Motor neuron (in vitro differentiated cells): ENCODE results near the gene ZNF215. TPM values are rescaled to one million over a fixed set of nuclear protein-coding genes. Genes with fewer than 3 reads are reported as not detected.
"Not testable (repeated sequence)": the region's sequence is repeated elsewhere in the genome, so short reads cannot be mapped to it uniquely, and the experiment has no call there.

ENCODE experiments used
- ATAC-seq, 8 experiments: fragments of 200-7000 bp; cut with Tn5 transposase; replicated peaks in 6 of 8; 2 replicates each; pipeline ENCODE4 v1.8.0; 2021; ENCODE audit warnings: mild to moderate bottlenecking in 8 of 8, moderate library complexity in 8 of 8
- H3K27ac ChIP-seq, 2 donors: fragments of 250-450 bp; sonication (Bioruptor Pico); 2 replicates each; pipeline ENCODE4 v1.9.0; 2021; ENCODE audit warnings: antibody characterized with exemption in 2 of 2, mild to moderate bottlenecking in 2 of 2, moderate library complexity in 1 of 2
- H3K4me1 ChIP-seq, 2 donors: fragments of 250-450 bp; sonication (Bioruptor Pico); replicated peaks in 1 of 2; 2 replicates each; pipeline ENCODE4 v1.6.1; 2021; ENCODE audit warnings: antibody characterized with exemption in 2 of 2, mild to moderate bottlenecking in 2 of 2, moderate library complexity in 1 of 2
- H3K4me3 ChIP-seq, 5 donors: fragments of 250-450 bp; sonication (Bioruptor Pico); 2 replicates each; pipeline ENCODE4 v1.9.0; 2021; ENCODE audit warnings: antibody characterized with exemption in 5 of 5, mild to moderate bottlenecking in 5 of 5, moderate library complexity in 4 of 5
- WGBS, 10 experiments: fragments of 450-650 bp; shearing (Covaris generic); methylation state at CpG; one replicate each; pipeline ENCODE4 v1.0.0; 2022; 5-methylcytosine and 5-hydroxymethylcytosine counted together
- in situ Hi-C, 9 experiments: fragments of 400-800 bp; cut with MboI; loops; one replicate each; pipeline ENCODE4 v1.15.0; 2021; ENCODE audit warnings: low sequenced_read_pairs in 9 of 9, low pct_unique_long_range_greater_than_20kb in 2 of 9; ENCODE audit not compliant: unreplicated experiment in 9 of 9
- total RNA-seq, 8 experiments: library from RNA; unstranded; fragments of 300-600 nt; gene quantifications; 2 replicates each; pipeline versions ENCODE4 v1.2.3 to v1.2.4, GENCODE V29; 2022

ZNF215 gene
- total RNA-seq, 8 experiments from 2014 or later = 2.5 to 12.3 (median 3.2) TPM

DNA sequence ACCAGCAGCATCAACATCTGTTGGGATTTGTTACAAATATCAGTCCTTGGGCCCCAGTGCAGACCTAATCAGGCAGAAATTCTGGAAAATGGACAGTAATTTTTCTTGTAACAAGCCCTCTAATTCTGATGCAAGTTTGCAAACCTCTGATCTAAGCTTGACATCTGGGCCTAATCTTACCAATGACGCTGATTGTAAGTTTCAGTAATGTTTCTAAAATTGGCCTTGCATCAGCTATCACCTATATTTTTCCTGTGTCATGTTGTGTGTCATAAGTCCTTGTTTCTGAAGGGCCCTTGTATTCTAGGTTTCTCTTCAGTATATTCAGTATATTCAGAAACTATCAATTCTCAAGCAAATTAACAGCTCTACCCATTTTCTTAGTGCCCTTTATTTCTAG is 36.4 kb downstream of the ZNF215 start:
- 83 to 100% (median 86%) methylated on average over 1 of the region's 1 CpG; no CpG with 5 or more reads in 5 of the 10 experiments for WGBS, 10 experiments
- no peaks in the 10 kb centered on the region for H3K4me1 ChIP-seq
- no peak overlapping the region for H3K4me3 ChIP-seq
- in situ Hi-C loops = no loop called here
- no peak for ATAC-seq
- no peak overlapping the region for H3K27ac ChIP-seq

DNA sequence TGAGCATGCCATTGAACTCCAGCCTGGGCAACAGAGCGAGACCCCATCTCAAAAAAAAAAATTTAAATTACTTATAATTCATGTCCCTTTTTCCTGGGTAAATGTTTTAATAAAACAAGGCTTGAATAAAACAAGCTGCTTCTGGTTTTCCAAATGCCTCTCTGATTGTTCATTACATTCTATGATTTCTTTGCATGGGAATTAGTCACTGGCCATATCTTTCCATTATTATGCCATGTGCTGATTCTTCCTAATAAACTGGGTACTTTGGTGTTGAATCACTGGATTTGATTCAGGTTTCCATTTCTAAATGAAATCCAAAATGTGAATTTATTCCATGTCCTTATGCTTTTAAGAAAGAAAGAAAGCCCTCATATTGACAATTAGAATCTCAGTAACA is 42.6 kb downstream of the ZNF215 start:
- ATAC-seq = no peak
- 80 to 100% (median 100%) methylated on average over 1 of the region's 1 CpG; no CpG with 5 or more reads in 6 of the 10 experiments for WGBS, 10 experiments
- Histone ChIP-seq H3K27ac (no peak overlapping the region), H3K4me1 (no peaks in the 10 kb centered on the region), H3K4me3 (no peak overlapping the region)
- in situ Hi-C loops = no loop called here

DNA sequence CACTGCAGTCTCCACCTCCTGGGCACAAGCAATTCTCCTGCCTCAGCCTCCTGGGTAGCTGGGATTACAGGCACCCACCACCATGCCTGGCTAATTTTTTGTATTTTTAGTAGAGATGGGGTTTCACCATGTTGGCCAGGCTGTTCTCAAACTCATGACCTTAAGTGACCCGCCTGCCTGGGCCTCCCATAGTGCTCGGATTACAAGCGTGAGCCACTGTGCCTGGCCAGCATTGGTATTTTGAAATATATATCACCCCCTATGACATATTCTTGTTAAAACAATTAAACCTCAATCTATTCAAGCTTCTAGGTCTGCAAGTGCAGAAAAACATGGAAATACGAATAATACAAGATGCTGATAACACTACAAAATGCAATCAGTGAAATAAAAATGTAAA is 43.6 kb downstream of the ZNF215 start:
- H3K27ac ChIP-seq, H3K4me3 ChIP-seq, ATAC-seq, in situ Hi-C loops, H3K4me1 ChIP-seq: not testable (repeated sequence)
- 40 to 100% (median 75%) methylated on average over 1 to 4 of the region's 4 CpGs; no CpG with 5 or more reads in 2 of the 10 experiments for WGBS, 10 experiments

DNA sequence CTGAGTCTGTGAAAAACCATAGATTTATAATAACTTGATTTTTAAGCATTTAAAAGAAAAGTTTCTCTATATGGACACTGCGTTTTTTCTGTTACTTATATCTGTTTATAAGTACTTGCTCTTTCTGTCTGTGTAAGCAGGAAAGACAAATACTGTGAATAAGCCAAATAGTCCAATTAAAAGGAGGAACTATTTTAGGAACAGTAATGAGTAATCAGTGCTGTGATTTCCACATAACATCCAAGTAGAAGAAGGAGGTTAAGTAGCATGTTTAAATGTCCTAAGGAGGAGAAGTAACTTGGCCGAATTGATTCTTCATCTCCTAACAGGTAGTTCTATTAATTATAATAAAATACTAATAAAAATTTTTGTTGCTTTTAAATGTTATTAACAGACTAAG is 53.1 kb downstream of the ZNF215 start:
- Histone ChIP-seq H3K27ac (no peak overlapping the region), H3K4me1 (no peaks in the 10 kb centered on the region), H3K4me3 (no peak overlapping the region)
- in situ Hi-C loops = no loop called here
- 64 to 100% (median 78%) methylated on average over 1 to 2 of the region's 2 CpGs for WGBS, 10 experiments
- no peak for ATAC-seq

DNA sequence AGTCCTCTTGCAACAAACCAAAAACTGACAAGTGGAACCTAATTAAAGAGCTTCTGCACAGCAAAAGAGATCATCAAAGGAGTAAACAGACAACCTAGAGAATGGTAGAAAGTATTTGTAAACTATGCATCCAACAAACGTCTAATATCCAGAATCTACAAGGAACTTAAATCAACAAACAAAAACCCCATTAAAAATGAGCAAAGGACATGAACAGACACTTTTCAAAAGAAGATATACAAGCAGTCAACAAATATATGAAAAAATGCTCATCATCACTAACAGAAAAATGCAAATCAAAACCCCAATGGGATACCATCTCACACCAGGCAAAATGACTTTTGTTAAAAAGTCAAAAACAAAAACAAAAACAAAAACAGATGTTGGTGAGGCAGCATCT is 60.3 kb downstream of the ZNF215 start:
- no peaks in the 10 kb centered on the region for H3K4me1 ChIP-seq
- no peak for ATAC-seq
- H3K27ac ChIP-seq = no peak overlapping the region
- no peak overlapping the region for H3K4me3 ChIP-seq
- WGBS, 10 experiments = 9 to 100% (median 57%) methylated on average over 1 of the region's 1 CpG; no CpG with 5 or more reads in 1 of the 10 experiments
- in situ Hi-C loops = no loop called here

GRCh38 chr11:6988506-6988905 is 62.3 kb downstream of the ZNF215 start:
- H3K27ac ChIP-seq = no peak overlapping the region
- H3K4me3 ChIP-seq = no peak overlapping the region
- no peaks in the 10 kb centered on the region for H3K4me1 ChIP-seq
- no peak for ATAC-seq
- in situ Hi-C loops = no loop called here

GRCh38 chr11:6991227-6991626 is 65.0 kb downstream of the ZNF215 start:
- Histone ChIP-seq H3K27ac (no peak overlapping the region), H3K4me3 (no peak overlapping the region), H3K4me1 (no peaks in the 10 kb centered on the region)
- no peak for ATAC-seq
- 70 to 100% (median 96%) methylated on average over 1 to 4 of the region's 6 CpGs; no CpG with 5 or more reads in 4 of the 10 experiments for WGBS, 10 experiments
- in situ Hi-C loops = no loop called here

- 0 to 100% (median 81%) methylated on average over 1 to 2 of the region's 2 CpGs; no CpG with 5 or more reads in 4 of the 10 experiments for WGBS, 10 experiments
- H3K4me1 ChIP-seq = no peaks in the 10 kb centered on the region
- no peak overlapping the region for H3K4me3 ChIP-seq
- in situ Hi-C loops = no loop called here
- ATAC-seq = no peak
- H3K27ac ChIP-seq = no peak overlapping the region
These were observed 65.8 kb downstream of the ZNF215 start for GRCh38 chr11:6992026-6992425.

DNA sequence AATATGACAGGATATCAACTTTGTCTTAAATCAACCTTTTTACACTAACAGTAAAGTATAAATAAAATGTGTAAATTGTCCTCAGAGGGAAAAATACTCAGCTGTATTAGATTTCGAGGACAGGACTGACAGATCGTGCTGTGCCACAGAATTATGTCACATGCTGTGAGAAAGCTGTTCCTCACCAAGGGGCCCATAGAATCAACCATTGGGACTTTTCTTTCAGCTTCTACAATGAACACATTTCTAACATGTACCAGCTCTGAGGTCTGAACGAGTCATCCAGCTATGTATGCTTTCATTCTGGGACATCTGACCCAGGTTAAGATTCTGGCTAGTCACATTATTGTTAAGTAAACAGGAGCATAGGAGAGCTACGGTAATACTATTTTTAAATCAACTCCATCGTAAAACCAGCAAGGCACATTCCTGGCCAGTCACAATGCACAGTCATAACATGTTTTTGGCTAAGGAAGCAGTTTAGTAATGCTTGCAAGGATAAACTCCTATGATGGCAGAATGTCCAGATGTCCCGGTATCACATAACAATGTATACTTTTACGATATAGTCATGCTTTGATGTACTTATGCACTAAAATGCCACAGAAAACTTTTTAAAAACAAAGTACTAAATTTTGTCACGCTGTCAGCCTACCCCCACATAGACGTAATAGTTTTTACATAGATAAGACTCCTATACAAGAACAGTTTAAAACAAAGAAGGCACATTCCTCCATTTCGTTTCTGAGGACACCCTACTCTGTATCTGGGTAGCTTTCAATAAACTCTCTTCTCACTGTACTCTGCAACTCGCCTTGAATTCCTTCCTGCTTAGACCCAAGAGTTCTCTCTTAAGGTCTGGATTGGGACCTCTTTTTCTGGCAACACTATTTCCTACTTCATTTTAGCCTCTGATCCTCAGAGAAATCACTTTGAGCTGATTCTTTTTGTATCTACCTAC is 66.5 kb downstream of the ZNF215 start:
- Histone ChIP-seq H3K4me1 (no peaks in the 10 kb centered on the region), H3K27ac (no peak overlapping the region), H3K4me3 (no peak overlapping the region)
- peak in 3 of 8 experiments; percentile 61 to 91 (median 86) for ATAC-seq
- in situ Hi-C loops = no loop called here
- WGBS, 10 experiments = 26 to 77% (median 63%) methylated on average over 2 to 11 of the region's 11 CpGs; no CpG with 5 or more reads in 1 of the 10 experiments

DNA sequence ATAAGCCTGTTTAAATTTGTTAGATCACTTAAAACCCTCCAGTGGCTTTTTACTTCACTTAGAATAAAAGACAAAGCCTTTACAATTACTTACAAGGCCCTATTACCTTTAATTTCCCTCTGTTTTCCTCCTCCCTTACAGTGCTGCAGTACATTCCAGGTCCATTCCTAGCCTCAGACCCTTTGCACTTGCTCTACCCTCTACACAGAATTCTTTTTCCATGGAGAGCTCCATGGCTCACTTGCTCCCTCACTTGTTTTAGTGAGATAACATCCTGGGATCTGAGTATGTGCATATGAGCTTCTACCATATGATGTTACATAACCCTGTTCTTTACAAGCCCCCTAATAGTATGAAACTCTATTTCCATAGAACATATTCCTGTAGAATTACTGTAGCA is 69.5 kb downstream of the ZNF215 start:
- no peak for ATAC-seq
- in situ Hi-C loops = no loop called here
- H3K27ac ChIP-seq = no peak overlapping the region
- H3K4me1 ChIP-seq = no peaks in the 10 kb centered on the region
- H3K4me3 ChIP-seq = no peak overlapping the region

DNA sequence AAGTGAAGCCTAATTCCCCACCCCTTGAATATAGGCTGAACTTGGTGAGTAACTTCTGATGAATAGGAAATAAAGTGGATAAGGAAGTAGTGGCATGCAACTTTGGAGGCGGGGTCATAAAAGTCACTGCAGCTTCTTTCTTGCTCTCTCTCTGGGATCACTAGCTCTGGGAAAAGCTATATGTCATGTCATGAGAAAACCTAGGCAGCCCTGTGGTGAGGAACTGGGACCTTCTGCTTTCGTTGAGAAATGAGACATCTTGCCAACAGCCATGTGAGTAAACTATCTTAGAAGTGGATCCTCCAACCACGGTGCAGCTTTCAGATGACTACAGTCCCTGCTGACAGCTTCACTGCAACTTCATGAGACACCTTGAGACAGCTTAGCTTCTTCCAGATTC is 78.3 kb downstream of the ZNF215 start:
- in situ Hi-C loops = no loop called here
- Histone ChIP-seq H3K4me1 (no peaks in the 10 kb centered on the region), H3K27ac (no peak overlapping the region), H3K4me3 (no peak overlapping the region)
- 0 to 69% (median 58%) methylated on average over 1 to 3 of the region's 3 CpGs; no CpG with 5 or more reads in 3 of the 10 experiments for WGBS, 10 experiments
- ATAC-seq = peak in 2 of 8 experiments; percentile 87 to 95
